ENCODE data around the gene CROCC. TPM values are rescaled to one million over a fixed set of nuclear protein-coding genes. Genes with fewer than 3 reads are reported as not detected.
A peak's percentile ranks its signal among the peaks of the same experiment; 100 is the strongest.

CROCC gene
- total and polyA plus RNA-seq, 2 experiments from 2014 or later: 15.1 to 106 TPM

DNA sequence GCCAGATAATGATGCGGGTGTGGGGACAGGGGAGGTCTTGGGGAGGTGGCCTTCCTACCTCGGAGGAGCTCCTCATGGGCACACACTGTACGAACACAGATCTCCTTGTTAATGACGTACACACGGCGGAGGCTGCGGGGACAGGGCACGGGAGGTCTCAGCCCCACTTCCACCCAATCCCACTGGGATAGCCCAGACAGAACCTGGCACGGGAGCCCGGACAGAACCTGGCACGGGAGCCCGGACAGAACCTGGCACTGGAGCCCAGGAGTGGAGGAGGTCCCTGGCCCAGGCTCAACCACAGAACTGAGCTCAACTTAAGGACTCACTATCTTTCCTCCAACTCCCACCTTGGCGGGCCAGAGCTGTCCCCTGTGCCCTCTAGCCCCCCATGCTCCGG, 53.5 kb downstream of the CROCC start (continued):
- TF ChIP-seq EZH2 (IDR thresholded peaks at IDR 0.05; ENCODE audit: low read depth, unreplicated experiment) (no peak), ZNF331 (CRISPR knock-in tag; IDR thresholded peaks at IDR 0.05; ENCODE audit: low read depth) (no peak), ZNF114 (CRISPR knock-in tag; IDR thresholded peaks at IDR 0.05) (no peak), POLR2AphosphoS5 (IDR thresholded peaks at IDR 0.05; ENCODE audit: low read depth) (no peak)
- TF ChIP-seq, protein P1, sequence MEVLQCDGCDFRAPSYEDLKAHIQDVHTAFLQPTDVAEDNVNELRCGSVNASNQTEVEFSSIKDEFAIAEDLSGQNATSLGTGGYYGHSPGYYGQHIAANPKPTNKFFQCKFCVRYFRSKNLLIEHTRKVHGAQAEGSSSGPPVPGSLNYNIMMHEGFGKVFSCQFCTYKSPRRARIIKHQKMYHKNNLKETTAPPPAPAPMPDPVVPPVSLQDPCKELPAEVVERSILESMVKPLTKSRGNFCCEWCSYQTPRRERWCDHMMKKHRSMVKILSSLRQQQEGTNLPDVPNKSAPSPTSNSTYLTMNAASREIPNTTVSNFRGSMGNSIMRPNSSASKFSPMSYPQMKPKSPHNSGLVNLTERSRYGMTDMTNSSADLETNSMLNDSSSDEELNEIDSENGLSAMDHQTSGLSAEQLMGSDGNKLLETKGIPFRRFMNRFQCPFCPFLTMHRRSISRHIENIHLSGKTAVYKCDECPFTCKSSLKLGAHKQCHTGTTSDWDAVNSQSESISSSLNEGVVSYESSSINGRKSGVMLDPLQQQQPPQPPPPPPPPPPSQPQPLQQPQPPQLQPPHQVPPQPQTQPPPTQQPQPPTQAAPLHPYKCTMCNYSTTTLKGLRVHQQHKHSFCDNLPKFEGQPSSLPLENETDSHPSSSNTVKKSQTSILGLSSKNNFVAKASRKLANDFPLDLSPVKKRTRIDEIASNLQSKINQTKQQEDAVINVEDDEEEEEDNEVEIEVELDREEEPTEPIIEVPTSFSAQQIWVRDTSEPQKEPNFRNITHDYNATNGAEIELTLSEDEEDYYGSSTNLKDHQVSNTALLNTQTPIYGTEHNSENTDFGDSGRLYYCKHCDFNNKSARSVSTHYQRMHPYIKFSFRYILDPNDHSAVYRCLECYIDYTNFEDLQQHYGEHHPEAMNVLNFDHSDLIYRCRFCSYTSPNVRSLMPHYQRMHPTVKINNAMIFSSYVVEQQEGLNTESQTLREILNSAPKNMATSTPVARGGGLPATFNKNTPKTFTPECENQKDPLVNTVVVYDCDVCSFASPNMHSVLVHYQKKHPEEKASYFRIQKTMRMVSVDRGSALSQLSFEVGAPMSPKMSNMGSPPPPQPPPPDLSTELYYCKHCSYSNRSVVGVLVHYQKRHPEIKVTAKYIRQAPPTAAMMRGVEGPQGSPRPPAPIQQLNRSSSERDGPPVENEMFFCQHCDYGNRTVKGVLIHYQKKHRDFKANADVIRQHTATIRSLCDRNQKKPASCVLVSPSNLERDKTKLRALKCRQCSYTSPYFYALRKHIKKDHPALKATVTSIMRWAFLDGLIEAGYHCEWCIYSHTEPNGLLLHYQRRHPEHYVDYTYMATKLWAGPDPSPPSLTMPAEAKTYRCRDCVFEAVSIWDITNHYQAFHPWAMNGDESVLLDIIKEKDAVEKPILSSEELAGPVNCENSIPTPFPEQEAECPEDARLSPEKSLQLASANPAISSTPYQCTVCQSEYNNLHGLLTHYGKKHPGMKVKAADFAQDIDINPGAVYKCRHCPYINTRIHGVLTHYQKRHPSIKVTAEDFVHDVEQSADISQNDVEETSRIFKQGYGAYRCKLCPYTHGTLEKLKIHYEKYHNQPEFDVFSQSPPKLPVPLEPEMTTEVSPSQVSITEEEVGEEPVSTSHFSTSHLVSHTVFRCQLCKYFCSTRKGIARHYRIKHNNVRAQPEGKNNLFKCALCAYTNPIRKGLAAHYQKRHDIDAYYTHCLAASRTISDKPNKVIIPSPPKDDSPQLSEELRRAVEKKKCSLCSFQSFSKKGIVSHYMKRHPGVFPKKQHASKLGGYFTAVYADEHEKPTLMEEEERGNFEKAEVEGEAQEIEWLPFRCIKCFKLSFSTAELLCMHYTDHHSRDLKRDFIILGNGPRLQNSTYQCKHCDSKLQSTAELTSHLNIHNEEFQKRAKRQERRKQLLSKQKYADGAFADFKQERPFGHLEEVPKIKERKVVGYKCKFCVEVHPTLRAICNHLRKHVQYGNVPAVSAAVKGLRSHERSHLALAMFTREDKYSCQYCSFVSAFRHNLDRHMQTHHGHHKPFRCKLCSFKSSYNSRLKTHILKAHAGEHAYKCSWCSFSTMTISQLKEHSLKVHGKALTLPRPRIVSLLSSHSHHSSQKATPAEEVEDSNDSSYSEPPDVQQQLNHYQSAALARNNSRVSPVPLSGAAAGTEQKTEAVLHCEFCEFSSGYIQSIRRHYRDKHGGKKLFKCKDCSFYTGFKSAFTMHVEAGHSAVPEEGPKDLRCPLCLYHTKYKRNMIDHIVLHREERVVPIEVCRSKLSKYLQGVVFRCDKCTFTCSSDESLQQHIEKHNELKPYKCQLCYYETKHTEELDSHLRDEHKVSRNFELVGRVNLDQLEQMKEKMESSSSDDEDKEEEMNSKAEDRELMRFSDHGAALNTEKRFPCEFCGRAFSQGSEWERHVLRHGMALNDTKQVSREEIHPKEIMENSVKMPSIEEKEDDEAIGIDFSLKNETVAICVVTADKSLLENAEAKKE (CRISPR knock-in tag; IDR thresholded peaks at IDR 0.05): no peak

DNA sequence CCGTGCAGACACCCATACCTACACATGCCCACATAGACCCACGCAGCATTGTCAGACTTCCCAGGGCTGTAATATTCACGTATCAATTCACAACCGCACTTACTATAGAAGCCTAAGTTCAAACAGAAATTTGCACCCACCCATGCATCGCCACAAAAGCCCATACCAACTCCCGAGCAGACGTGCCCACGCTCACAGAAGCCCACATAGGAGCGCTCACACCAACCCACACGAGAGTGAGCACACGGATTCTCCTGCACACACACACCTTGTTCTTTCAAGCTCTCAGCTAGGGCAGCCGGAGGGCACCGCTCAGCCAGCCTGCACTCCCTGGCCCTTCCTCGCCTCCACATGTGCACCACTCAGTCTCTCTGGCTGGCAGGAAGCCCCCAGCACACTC, 54.1 kb downstream of the CROCC start:
- H2AFZ ChIP-seq: no peak overlapping the region
- Mint-ChIP-seq H3K4me3 (peak overlapping the region; percentile 7; the same call in 1 of the 3 replicates), H3K27ac (peak overlapping the region; percentile 55), H3K4me1 (peaks cover 42% of the 10 kb centered on the region), H3K36me3 (ENCODE audit: low read depth) (peaks cover 40% of the 10 kb centered on the region), H3K27me3 (ENCODE audit: insufficient read depth, low read depth, poor library complexity) (peaks cover 16% of the 10 kb centered on the region), H3K9me3 (no peaks in the 10 kb centered on the region)
- no peak overlapping the region for H3K27ac ChIP-seq (ENCODE audit: low read depth)
- H3K9me2 ChIP-seq (ENCODE audit: insufficient read depth): no peaks in the 10 kb centered on the region
- H4K20me1 ChIP-seq (replicated peaks; ENCODE audit: insufficient read depth): peaks cover 5% of the 10 kb centered on the region; the same call in 1 of the 2 replicates
- no peaks in the 10 kb centered on the region; the same call in 1 of the 2 replicates for H3K36me3 ChIP-seq (ENCODE audit: insufficient read depth)
- no peaks in the 10 kb centered on the region for H3K27me3 ChIP-seq (ENCODE audit: insufficient read depth)
- H3K4me3 ChIP-seq: no peak overlapping the region
- peaks cover 14% of the 10 kb centered on the region for H3K4me1 ChIP-seq (ENCODE audit: insufficient read depth)
- no peak overlapping the region for H3K4me2 ChIP-seq
- ATAC-seq (no peak), DNase-seq (ENCODE audit: low spot score) (no peak)
- H3F3A ChIP-seq (replicated peaks; ENCODE audit: low read depth): peaks cover 15% of the 10 kb centered on the region; the same call in 1 of the 2 replicates
- H3K79me2 ChIP-seq (replicated peaks; ENCODE audit: insufficient read depth): peaks cover 27% of the 10 kb centered on the region
- no peak for TF ChIP-seq ZNF331 (CRISPR knock-in tag; IDR thresholded peaks at IDR 0.05; ENCODE audit: low read depth)
- TF ChIP-seq EZH2 (IDR thresholded peaks at IDR 0.05; ENCODE audit: low read depth, unreplicated experiment): no peak
- TF ChIP-seq, protein P2, sequence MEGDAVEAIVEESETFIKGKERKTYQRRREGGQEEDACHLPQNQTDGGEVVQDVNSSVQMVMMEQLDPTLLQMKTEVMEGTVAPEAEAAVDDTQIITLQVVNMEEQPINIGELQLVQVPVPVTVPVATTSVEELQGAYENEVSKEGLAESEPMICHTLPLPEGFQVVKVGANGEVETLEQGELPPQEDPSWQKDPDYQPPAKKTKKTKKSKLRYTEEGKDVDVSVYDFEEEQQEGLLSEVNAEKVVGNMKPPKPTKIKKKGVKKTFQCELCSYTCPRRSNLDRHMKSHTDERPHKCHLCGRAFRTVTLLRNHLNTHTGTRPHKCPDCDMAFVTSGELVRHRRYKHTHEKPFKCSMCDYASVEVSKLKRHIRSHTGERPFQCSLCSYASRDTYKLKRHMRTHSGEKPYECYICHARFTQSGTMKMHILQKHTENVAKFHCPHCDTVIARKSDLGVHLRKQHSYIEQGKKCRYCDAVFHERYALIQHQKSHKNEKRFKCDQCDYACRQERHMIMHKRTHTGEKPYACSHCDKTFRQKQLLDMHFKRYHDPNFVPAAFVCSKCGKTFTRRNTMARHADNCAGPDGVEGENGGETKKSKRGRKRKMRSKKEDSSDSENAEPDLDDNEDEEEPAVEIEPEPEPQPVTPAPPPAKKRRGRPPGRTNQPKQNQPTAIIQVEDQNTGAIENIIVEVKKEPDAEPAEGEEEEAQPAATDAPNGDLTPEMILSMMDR (conservative IDR thresholded peaks at IDR 0.05; ENCODE audit: low read depth in 2 of 2): no peak
- no peak for TF ChIP-seq POLR2AphosphoS5 (IDR thresholded peaks at IDR 0.05; ENCODE audit: low read depth)
- TF ChIP-seq JUNB (IDR thresholded peaks at IDR 0.05; ENCODE audit: unreplicated experiment): no peak
- TF ChIP-seq, protein P3, sequence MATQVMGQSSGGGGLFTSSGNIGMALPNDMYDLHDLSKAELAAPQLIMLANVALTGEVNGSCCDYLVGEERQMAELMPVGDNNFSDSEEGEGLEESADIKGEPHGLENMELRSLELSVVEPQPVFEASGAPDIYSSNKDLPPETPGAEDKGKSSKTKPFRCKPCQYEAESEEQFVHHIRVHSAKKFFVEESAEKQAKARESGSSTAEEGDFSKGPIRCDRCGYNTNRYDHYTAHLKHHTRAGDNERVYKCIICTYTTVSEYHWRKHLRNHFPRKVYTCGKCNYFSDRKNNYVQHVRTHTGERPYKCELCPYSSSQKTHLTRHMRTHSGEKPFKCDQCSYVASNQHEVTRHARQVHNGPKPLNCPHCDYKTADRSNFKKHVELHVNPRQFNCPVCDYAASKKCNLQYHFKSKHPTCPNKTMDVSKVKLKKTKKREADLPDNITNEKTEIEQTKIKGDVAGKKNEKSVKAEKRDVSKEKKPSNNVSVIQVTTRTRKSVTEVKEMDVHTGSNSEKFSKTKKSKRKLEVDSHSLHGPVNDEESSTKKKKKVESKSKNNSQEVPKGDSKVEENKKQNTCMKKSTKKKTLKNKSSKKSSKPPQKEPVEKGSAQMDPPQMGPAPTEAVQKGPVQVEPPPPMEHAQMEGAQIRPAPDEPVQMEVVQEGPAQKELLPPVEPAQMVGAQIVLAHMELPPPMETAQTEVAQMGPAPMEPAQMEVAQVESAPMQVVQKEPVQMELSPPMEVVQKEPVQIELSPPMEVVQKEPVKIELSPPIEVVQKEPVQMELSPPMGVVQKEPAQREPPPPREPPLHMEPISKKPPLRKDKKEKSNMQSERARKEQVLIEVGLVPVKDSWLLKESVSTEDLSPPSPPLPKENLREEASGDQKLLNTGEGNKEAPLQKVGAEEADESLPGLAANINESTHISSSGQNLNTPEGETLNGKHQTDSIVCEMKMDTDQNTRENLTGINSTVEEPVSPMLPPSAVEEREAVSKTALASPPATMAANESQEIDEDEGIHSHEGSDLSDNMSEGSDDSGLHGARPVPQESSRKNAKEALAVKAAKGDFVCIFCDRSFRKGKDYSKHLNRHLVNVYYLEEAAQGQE (IDR thresholded peaks at IDR 0.05; ENCODE audit: unreplicated experiment): no peak
- no peak for TF ChIP-seq STAT1 (IDR thresholded peaks at IDR 0.05; ENCODE audit: unreplicated experiment)
